ENCODE data around the gene CHRNB2.

The CHRNB2 gene

GRCh38 chr1:154527192-154527591 is 40.4 kb upstream of the CHRNB2 start (continued):
- TF ChIP-seq, protein P1, sequence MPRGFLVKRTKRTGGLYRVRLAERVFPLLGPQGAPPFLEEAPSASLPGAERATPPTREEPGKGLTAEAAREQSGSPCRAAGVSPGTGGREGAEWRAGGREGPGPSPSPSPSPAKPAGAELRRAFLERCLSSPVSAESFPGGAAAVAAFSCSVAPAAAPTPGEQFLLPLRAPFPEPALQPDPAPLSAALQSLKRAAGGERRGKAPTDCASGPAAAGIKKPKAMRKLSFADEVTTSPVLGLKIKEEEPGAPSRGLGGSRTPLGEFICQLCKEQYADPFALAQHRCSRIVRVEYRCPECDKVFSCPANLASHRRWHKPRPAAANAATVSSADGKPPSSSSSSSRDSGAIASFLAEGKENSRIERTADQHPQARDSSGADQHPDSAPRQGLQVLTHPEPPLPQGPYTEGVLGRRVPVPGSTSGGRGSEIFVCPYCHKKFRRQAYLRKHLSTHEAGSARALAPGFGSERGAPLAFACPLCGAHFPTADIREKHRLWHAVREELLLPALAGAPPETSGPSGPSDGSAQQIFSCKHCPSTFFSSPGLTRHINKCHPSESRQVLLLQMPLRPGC (tag by site-specific recombination; IDR thresholded peaks at IDR 0.05), result no peak
- no peak for TF ChIP-seq ZNF157 (tag by site-specific recombination; IDR thresholded peaks at IDR 0.05)
- TF ChIP-seq OSR2 (tag by site-specific recombination; IDR thresholded peaks at IDR 0.05), result peak; percentile 93
- TF ChIP-seq ZNF518A (tag by site-specific recombination; conservative IDR thresholded peaks at IDR 0.05; ENCODE audit: low read depth), result no peak
- no peak for TF ChIP-seq ZFP69B (tag by site-specific recombination; IDR thresholded peaks at IDR 0.05)
- TF ChIP-seq ZBTB6 (tag by site-specific recombination; IDR thresholded peaks at IDR 0.05), result no peak
- TF ChIP-seq ZSCAN18 (tag by site-specific recombination; IDR thresholded peaks at IDR 0.05), result no peak
- no peak for TF ChIP-seq ZNF555 (tag by site-specific recombination; conservative IDR thresholded peaks at IDR 0.05)
- no peak for TF ChIP-seq SETDB1 (IDR thresholded peaks at IDR 0.05; ENCODE audit: insufficient read length, low read length)
- TF ChIP-seq ZNF791 (tag by site-specific recombination; IDR thresholded peaks at IDR 0.05), result no peak
- peak; percentile 94 for TF ChIP-seq ZNF18 (tag by site-specific recombination; IDR thresholded peaks at IDR 0.05)
- 0 out of 2 replicates have a peak, but pooled peaks have one; percentile 17 for TF ChIP-seq BCL11A (tag by site-specific recombination; IDR thresholded peaks at IDR 0.05; ENCODE audit: low read depth)
- TF ChIP-seq, protein P2, sequence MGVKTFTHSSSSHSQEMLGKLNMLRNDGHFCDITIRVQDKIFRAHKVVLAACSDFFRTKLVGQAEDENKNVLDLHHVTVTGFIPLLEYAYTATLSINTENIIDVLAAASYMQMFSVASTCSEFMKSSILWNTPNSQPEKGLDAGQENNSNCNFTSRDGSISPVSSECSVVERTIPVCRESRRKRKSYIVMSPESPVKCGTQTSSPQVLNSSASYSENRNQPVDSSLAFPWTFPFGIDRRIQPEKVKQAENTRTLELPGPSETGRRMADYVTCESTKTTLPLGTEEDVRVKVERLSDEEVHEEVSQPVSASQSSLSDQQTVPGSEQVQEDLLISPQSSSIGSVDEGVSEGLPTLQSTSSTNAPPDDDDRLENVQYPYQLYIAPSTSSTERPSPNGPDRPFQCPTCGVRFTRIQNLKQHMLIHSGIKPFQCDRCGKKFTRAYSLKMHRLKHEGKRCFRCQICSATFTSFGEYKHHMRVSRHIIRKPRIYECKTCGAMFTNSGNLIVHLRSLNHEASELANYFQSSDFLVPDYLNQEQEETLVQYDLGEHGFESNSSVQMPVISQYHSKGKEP (tag by site-specific recombination; IDR thresholded peaks at IDR 0.05), result peak; percentile 84
- TF ChIP-seq, protein P3, sequence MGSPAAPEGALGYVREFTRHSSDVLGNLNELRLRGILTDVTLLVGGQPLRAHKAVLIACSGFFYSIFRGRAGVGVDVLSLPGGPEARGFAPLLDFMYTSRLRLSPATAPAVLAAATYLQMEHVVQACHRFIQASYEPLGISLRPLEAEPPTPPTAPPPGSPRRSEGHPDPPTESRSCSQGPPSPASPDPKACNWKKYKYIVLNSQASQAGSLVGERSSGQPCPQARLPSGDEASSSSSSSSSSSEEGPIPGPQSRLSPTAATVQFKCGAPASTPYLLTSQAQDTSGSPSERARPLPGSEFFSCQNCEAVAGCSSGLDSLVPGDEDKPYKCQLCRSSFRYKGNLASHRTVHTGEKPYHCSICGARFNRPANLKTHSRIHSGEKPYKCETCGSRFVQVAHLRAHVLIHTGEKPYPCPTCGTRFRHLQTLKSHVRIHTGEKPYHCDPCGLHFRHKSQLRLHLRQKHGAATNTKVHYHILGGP (tag by site-specific recombination; IDR thresholded peaks at IDR 0.05), result no peak
- TF ChIP-seq ZSCAN16 (tag by site-specific recombination; IDR thresholded peaks at IDR 0.05), result no peak
- TF ChIP-seq ZNF560 (tag by site-specific recombination; IDR thresholded peaks at IDR 0.05; ENCODE audit: borderline replicate concordance), result no peak
- TF ChIP-seq, protein P4, sequence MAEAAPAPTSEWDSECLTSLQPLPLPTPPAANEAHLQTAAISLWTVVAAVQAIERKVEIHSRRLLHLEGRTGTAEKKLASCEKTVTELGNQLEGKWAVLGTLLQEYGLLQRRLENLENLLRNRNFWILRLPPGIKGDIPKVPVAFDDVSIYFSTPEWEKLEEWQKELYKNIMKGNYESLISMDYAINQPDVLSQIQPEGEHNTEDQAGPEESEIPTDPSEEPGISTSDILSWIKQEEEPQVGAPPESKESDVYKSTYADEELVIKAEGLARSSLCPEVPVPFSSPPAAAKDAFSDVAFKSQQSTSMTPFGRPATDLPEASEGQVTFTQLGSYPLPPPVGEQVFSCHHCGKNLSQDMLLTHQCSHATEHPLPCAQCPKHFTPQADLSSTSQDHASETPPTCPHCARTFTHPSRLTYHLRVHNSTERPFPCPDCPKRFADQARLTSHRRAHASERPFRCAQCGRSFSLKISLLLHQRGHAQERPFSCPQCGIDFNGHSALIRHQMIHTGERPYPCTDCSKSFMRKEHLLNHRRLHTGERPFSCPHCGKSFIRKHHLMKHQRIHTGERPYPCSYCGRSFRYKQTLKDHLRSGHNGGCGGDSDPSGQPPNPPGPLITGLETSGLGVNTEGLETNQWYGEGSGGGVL (tag by site-specific recombination; IDR thresholded peaks at IDR 0.05), result no peak
- no peak for TF ChIP-seq ZNF24 (tag by site-specific recombination; IDR thresholded peaks at IDR 0.05)
- no peak for TF ChIP-seq ZNF280D (tag by site-specific recombination; IDR thresholded peaks at IDR 0.05)
- TF ChIP-seq ZNF624 (tag by site-specific recombination; IDR thresholded peaks at IDR 0.05), result no peak

All from HEK293 (cell line).